Measurements from ENCODE around the gene C16orf54. TPM values are rescaled to one million over a fixed set of nuclear protein-coding genes. Genes with fewer than 3 reads are reported as not detected.
"Not testable (repeated sequence)": the region's sequence is repeated elsewhere in the genome, so short reads cannot be mapped to it uniquely, and the experiment has no call there.

C16orf54 gene
- total RNA-seq, 1 donor = not detected

DNA sequence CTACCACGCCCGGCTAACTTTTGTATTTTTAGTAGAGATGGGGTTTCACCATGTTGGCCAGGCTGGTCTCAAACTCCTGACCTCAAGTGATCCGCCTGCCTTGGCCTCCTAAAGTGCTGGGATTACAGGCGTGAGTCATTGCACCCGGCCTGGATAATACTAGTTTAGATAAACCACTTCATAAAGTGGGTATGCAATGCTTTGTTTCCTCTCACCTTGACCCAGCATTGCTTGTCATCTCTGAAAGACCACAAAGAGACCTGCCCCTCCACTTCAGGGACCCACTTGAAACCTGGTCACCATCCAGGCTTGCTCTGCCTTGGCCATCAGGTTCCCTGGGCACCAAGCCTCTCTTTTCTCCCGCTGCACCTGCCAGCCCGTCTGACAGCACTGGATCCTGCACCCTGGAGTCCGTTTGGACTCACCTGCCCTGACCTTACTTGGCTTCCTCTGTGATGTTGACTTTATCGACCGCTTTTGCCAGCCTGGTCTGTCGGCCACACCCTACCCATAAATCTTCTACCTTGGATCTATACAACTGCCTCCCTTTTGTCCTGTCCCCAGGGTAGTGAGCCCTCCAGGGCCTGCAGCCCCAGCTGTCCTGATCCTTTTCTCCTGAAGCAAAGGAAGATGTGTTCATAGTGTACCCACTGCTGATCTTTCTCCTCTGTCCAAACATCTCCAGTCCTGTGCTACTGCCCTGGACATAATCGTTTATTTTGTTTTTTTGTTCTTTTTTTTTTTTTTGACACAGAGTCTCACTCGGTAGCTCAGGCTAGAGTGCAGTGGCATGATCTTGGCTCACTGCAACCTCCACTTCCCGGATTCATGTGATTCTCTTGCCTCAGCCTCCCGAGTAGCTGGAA lies 19.6 kb upstream of the C16orf54 start:
- no peak overlapping the region for H3K4me3 ChIP-seq (ENCODE audit: low read depth, low read length)
- DNase-seq (ENCODE audit: low read depth) = no peak
- TF ChIP-seq, protein P1, sequence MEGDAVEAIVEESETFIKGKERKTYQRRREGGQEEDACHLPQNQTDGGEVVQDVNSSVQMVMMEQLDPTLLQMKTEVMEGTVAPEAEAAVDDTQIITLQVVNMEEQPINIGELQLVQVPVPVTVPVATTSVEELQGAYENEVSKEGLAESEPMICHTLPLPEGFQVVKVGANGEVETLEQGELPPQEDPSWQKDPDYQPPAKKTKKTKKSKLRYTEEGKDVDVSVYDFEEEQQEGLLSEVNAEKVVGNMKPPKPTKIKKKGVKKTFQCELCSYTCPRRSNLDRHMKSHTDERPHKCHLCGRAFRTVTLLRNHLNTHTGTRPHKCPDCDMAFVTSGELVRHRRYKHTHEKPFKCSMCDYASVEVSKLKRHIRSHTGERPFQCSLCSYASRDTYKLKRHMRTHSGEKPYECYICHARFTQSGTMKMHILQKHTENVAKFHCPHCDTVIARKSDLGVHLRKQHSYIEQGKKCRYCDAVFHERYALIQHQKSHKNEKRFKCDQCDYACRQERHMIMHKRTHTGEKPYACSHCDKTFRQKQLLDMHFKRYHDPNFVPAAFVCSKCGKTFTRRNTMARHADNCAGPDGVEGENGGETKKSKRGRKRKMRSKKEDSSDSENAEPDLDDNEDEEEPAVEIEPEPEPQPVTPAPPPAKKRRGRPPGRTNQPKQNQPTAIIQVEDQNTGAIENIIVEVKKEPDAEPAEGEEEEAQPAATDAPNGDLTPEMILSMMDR (IDR thresholded peaks at IDR 0.05; ENCODE audit: insufficient read depth, low read length) = no peak

DNA sequence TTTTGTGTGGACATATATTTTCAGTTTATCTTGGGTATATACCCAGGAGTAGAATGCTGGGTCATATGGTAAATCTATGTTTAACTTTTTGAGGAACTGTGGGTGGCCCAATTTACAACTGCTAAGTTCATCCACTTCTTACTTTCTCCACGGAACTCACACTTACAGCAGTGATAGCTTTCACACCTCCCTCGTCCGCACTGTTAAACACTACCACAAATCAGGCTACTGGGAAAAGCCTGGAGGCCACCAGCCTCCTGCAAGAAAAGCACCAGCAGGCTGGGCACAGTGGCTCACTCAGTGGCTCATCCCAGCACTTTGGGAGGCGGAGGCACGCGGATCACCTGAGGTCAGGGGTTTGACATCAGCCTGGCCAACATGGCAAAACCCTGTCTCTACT lies 17.5 kb upstream of the C16orf54 start:
- no peak for DNase-seq (ENCODE audit: low read depth)
- TF ChIP-seq, protein P1 (IDR thresholded peaks at IDR 0.05; ENCODE audit: insufficient read depth, low read length) = no peak

DNA sequence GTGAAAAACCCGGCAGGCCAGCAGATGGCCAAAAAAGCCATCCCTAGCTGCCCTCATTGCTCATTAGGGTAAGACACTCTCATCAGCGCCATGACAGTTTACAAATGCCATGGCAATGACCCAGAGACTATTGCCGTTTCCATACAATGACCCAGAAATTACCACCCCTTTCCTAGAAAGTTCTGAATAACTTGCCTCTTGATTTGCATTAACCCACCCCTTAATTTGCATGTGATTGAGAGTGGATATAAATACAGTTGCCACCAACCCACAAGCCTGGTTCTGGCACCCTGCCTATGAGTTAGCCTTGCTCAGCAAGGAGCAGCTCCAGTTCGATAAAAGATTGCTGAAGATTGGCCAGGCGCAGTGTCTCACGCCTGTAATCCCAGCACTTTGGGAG lies 16.1 kb upstream of the C16orf54 start:
- no peak overlapping the region for H3K4me3 ChIP-seq (ENCODE audit: low read depth, low read length)
- TF ChIP-seq, protein P1 (IDR thresholded peaks at IDR 0.05; ENCODE audit: insufficient read depth, low read length) = no peak
- no peak for DNase-seq (ENCODE audit: low read depth)

More for the DNA sequence above, 17.5 kb upstream of the C16orf54 start:
- no peak overlapping the region for H3K4me3 ChIP-seq (ENCODE audit: low read depth, low read length)

DNA sequence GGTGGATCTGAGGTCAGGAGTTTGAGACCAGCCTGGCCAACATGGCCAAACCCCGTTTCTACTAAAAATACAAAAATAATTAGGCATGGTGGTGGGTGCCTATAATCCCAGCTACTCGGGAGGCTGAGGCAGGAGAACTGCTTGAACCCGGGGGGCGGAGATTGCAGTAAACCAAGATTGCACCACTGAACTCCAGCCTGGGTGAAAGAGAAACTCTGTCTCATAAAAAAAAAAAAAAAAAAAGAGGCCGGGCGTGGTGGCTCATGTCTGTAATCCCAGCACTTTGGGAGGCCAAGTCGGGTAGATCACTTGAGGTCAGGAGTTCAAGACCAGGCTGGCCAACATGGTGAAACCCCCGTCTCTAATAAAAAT lies 15.5 kb upstream of the C16orf54 start:
- DNase-seq (ENCODE audit: low read depth); H3K4me3 ChIP-seq (ENCODE audit: low read depth, low read length): not testable (repeated sequence)

DNA sequence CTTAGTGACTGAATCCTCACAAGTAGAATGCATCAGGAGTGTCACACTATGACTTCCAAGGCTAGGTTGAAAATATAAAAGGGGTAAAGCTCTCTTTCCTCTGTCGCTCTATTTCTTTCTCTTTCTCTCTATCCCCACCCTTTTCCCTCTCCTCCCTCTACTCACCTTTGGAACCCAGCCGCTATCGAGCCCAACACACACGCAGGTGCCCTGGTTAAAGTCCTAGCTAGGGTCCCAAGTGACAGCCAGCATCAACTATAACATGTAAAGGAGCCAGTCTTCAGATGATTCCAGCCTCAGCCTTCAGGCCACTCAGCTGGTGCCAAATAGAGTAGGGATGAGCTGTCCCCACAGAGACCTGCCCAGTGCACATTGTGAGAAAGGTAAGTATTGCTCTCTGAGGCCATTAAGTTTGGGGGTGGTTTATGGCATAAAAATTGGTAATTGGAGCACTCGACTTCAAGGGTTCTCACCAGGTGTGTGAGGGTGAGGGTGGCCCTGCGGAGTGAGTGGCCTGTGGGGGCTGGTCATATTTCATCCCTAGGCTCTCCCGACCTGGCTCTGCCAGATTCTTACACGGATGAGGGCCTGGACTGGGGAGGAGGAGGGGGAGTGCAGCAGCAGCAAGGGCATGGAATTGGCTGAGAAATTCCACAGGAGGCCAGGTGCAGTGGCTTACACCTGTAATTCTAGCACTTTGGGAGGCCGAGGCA lies 14.9 kb upstream of the C16orf54 start:
- TF ChIP-seq, protein P1 (IDR thresholded peaks at IDR 0.05; ENCODE audit: insufficient read depth, low read length) = no peak
- no peak for DNase-seq (ENCODE audit: low read depth)
- H3K4me3 ChIP-seq (ENCODE audit: low read depth, low read length) = no peak overlapping the region

DNA sequence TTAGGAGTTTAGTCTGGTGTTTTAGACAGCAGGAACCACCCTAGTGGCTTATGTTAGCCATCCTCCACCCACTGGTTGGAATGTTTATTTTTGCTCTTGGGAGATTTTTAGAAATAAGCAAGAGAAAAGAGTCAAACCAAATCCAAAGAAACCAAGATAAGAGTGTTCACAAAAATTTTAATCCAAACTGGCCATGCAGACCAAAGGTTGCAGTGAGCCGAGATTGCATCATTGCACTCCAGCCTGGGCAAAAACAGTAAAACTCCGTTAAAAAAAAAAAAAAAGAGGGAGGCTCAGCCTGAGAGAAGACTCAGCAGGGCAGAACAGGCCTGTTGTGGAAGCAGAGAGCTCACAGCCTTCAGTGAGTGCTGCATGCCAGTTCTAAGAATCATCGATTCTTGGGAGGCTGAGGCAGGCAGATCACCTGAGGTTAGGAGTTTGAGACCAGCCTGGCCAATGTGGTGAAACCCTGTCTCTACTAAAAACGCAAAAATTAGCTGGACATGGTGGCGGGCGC lies 12.2 kb upstream of the C16orf54 start:
- DNase-seq (ENCODE audit: low read depth) = peak; percentile 95
- H3K4me3 ChIP-seq (ENCODE audit: low read depth, low read length) = no peak overlapping the region
- TF ChIP-seq, protein P1 (IDR thresholded peaks at IDR 0.05; ENCODE audit: insufficient read depth, low read length) = peak; percentile 66

DNA sequence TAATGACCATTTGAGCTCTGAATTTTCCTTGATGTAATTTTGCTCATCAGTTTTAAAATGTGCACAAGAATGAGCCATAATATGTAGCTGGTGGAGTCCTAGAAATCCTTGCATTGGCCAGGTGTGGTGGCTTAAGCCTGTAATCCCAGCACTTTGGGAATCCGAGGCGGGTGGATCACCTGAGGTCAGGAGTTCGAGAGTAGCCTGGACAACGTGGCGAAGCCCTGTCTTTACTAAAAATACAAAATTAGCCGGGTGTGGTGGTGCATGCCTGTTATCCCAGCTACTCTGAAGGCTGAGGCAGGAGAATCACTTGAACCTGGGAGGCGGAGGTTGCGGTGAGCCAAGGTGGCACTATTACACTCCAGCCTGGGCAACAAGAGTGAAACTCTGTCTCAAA lies 11.3 kb upstream of the C16orf54 start:
- H3K4me3 ChIP-seq (ENCODE audit: low read depth, low read length); DNase-seq (ENCODE audit: low read depth): not testable (repeated sequence)

Measured in fibroblast of the aortic adventitia (primary cell).